IPS DF 6.9 (cell line): ENCODE measurements around the gene OXSR1.
A peak's percentile ranks its signal among the peaks of the same experiment; 100 is the strongest.

Experiments
- DNase-seq: peaks from one replicate; pipeline ENCODE4 v3.0.0-alpha.2; 2013; ENCODE audit warnings: low read depth, low spot score
- H3K27ac ChIP-seq: one replicate; pipeline ENCODE4 v1.5.1; 2013; ENCODE audit warnings: low read length, control low read depth
- H3K27me3 ChIP-seq: 2 replicates; pipeline ENCODE4 v1.6.1; 2013; ENCODE audit warnings: mild to moderate bottlenecking, low read length; ENCODE audit not compliant: control insufficient read depth, insufficient read depth
- H3K36me3 ChIP-seq: 2 replicates; pipeline ENCODE4 v1.6.1; 2013; ENCODE audit warnings: low read length; ENCODE audit not compliant: control insufficient read depth, insufficient read depth
- H3K4me1 ChIP-seq: 2 replicates; pipeline ENCODE4 v1.6.1; 2013; ENCODE audit warnings: low read length; ENCODE audit not compliant: control insufficient read depth, insufficient read depth
- H3K4me3 ChIP-seq: 2 replicates; pipeline ENCODE4 v1.5.1; 2013; ENCODE audit warnings: mild to moderate bottlenecking, low read length
- H3K9me3 ChIP-seq: 2 replicates; pipeline ENCODE4 v1.6.1; 2013; ENCODE audit warnings: low read length, inconsistent platforms; ENCODE audit not compliant: control insufficient read depth, insufficient read depth
- WGBS: extraction: QIAGEN DNeasy Blood & Tissue Kit; methylation state at CpG from one replicate; pipeline ENCODE4 v1.1.7; 2013; ENCODE audit warnings: mixed read lengths, missing lambda C conversion rate; ENCODE audit not compliant: insufficient read length, insufficient coverage; 5-methylcytosine and 5-hydroxymethylcytosine counted together

The OXSR1 gene

DNA sequence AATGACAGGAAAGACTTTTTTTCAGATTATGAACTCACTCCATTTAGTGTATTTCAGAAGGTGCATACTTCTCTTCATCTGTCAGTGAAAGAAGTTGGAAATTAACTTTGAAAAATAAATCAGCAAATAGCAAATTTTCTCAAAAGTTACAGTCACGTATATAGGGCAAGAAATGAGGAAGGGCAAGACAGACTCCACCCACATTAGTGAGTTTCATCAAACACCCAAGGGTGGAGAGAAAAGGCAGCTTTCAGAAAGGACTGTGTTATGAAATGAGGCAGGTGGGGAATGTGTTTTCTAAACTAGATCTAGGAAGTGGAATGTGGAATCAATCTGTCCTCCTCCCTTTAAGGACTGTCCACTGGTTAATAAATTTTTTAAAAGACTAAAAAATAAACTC is 103.2 kb downstream of the OXSR1 start:
- Histone ChIP-seq H3K4me3 (no peak overlapping the region), H3K27ac (no peak overlapping the region), H3K9me3 (no peaks in the 10 kb centered on the region), H3K27me3 (no peaks in the 10 kb centered on the region), H3K36me3 (no peaks in the 10 kb centered on the region), H3K4me1 (no peaks in the 10 kb centered on the region; the same call in 1 of the 2 replicates)
- no CpG with 5 or more reads among the region's 1 CpG for WGBS
- DNase-seq: no peak

- H3K27me3 ChIP-seq: no peaks in the 10 kb centered on the region
- no peaks in the 10 kb centered on the region for H3K36me3 ChIP-seq
- no peak overlapping the region for H3K27ac ChIP-seq
- no peak for DNase-seq
- no peak overlapping the region for H3K4me3 ChIP-seq
- no peaks in the 10 kb centered on the region for H3K9me3 ChIP-seq
- WGBS: no CpG with 5 or more reads among the region's 3 CpGs
- no peaks in the 10 kb centered on the region; the same call in 1 of the 2 replicates for H3K4me1 ChIP-seq
Measured at GRCh38 chr3:38270606-38271005, 105.3 kb downstream of the OXSR1 start.

DNA sequence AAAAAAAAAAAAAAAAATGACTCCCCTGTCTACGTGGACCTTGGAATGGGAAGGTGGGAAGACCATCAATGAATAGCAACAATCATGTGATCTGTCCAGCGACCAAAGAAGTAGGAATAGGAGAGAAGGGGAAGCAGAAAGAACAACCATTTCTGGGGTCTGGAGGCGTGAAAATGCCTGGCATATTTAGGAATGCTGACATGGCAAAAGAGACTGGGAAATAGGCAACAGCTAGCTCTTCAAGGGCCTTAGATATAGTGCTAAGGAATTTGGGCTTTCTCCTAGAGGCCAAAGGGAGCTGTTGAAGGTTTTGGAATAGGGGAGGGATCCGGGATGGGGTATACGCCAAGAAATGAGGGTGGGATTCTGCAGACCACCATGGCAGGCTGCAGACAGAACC is 106.2 kb downstream of the OXSR1 start:
- Histone ChIP-seq H3K4me3 (no peak overlapping the region), H3K9me3 (no peaks in the 10 kb centered on the region), H3K4me1 (no peaks in the 10 kb centered on the region; the same call in 1 of the 2 replicates), H3K36me3 (no peaks in the 10 kb centered on the region), H3K27me3 (no peaks in the 10 kb centered on the region), H3K27ac (no peak overlapping the region)
- WGBS: no CpG with 5 or more reads among the region's 5 CpGs
- no peak for DNase-seq

GRCh38 chr3:38274864-38275649 is 109.7 kb downstream of the OXSR1 start:
- Histone ChIP-seq H3K27ac (no peak overlapping the region), H3K4me1 (no peaks in the 10 kb centered on the region), H3K27me3 (no peaks in the 10 kb centered on the region), H3K9me3 (no peaks in the 10 kb centered on the region), H3K4me3 (no peak overlapping the region; the same call in 1 of the 2 replicates), H3K36me3 (no peaks in the 10 kb centered on the region)
- no CpG with 5 or more reads among the region's 21 CpGs for WGBS
- no peak for DNase-seq

GRCh38 chr3:38275658-38276057 is 110.3 kb downstream of the OXSR1 start:
- no peaks in the 10 kb centered on the region for H3K27me3 ChIP-seq
- whole genome bisulfite sequencing: no CpG with 5 or more reads among the region's 8 CpGs
- no peaks in the 10 kb centered on the region for H3K4me1 ChIP-seq
- no peaks in the 10 kb centered on the region for H3K36me3 ChIP-seq
- no peak overlapping the region for H3K4me3 ChIP-seq
- no peaks in the 10 kb centered on the region for H3K9me3 ChIP-seq
- DNase-seq: no peak
- no peak overlapping the region for H3K27ac ChIP-seq

GRCh38 chr3:38276081-38276916 is 111.0 kb downstream of the OXSR1 start:
- H3K9me3 ChIP-seq: no peaks in the 10 kb centered on the region
- no peak overlapping the region for H3K4me3 ChIP-seq
- DNase-seq: no peak
- H3K27me3 ChIP-seq: no peaks in the 10 kb centered on the region
- H3K27ac ChIP-seq: no peak overlapping the region
- no CpG with 5 or more reads among the region's 13 CpGs for WGBS
- no peaks in the 10 kb centered on the region for H3K36me3 ChIP-seq
- H3K4me1 ChIP-seq: no peaks in the 10 kb centered on the region

- H3K27ac ChIP-seq: no peak overlapping the region
- WGBS: no CpG with 5 or more reads among the region's 13 CpGs
- no peaks in the 10 kb centered on the region for H3K9me3 ChIP-seq
Measured at GRCh38 chr3:38276917-38277630, 111.7 kb downstream of the OXSR1 start.

GRCh38 chr3:38278841-38279240 is 113.5 kb downstream of the OXSR1 start:
- no peak for DNase-seq
- Histone ChIP-seq H3K27ac (no peak overlapping the region), H3K4me3 (no peak overlapping the region), H3K36me3 (no peaks in the 10 kb centered on the region), H3K9me3 (no peaks in the 10 kb centered on the region), H3K27me3 (no peaks in the 10 kb centered on the region), H3K4me1 (no peaks in the 10 kb centered on the region)
- no CpG with 5 or more reads among the region's 5 CpGs for WGBS

More at GRCh38 chr3:38276917-38277630, 111.7 kb downstream of the OXSR1 start:
- no peak overlapping the region for H3K4me3 ChIP-seq
- H3K27me3 ChIP-seq: no peaks in the 10 kb centered on the region
- H3K4me1 ChIP-seq: no peaks in the 10 kb centered on the region
- DNase-seq: no peak
- H3K36me3 ChIP-seq: no peaks in the 10 kb centered on the region

DNA sequence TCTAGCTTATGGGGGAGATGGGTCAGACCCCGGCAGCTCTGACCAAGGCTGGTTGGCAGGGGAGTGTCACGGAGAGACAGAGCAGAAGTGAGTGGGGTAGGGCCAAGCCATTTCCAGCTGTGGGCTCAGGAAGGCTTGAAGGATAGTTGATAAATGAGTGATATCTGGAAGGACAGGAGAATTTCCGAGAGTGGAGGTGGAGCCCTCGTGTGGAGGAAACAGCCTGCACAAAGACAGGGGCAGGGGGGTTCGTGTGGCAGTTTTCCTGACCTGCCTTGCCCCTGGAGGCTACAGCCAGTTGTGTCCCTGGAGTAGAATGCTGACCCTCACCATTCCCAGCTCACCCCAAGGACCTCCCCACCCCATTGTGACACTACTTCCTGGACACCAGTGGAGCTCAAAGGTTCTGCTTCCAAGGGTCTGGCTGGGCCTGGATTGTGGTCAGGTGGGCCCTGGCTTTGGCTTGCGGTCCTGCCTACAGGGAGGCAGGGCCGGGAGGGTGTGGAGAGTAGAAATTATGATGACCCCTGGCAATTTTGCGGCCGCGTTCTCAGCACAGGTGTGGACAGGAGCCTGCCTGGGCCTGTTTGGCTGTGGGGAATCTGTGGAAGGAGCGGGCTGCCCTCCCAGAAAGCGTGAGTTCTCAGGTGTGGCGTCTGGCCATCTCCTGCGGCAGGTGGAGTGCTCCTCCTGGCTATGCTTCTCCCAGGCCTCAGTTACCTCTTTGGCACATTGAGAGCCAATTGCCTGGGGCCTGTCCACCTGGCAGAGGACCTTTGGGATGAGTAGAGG is 116.8 kb downstream of the OXSR1 start, which contains the start of gene SLC22A14:
Gene SLC22A14 (plus strand): TSS at position 400 of the 792 bp plus-strand sequence. CDS start 23,733 bp downstream, outside the sequence.
- DNase-seq: peak; percentile 13
- no CpG with 5 or more reads among the region's 14 CpGs for WGBS
- Histone ChIP-seq H3K27me3 (no peaks in the 10 kb centered on the region), H3K27ac (no peak within 1 kb of the TSS), H3K36me3 (no peaks in the 10 kb centered on the region), H3K4me3 (no peak within 1 kb of the TSS), H3K4me1 (no peaks in the 10 kb centered on the region), H3K9me3 (no peaks in the 10 kb centered on the region)
